Measurements from ENCODE around the gene MAP2K3. TPM values are rescaled to one million over a fixed set of nuclear protein-coding genes. Genes with fewer than 3 reads are reported as not detected.

MAP2K3 gene
- total RNA-seq, 2 experiments from 2014 or later, result 151 to 153 TPM

DNA sequence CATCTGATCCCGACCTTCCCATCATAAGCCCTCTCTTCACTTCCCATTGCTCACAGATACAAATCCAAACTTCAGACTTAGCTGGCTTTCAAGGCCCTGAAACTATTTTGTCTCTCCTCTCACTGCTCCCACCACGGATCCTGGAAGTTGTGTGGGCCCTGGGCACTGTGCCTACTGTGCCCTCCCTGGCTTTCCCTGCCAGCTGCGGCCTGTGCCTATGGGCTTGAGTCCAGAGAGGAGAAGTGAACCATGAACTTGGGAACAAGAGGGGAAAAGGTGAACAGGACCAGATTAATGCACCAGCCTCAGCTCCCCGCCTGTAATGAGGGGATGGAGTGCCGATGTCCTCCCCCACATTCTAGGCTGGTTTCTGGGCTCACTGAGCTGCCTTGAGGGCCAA lies 72.8 kb downstream of the MAP2K3 start:
- CTCF ChIA-PET, result no interaction called here
- DNase-seq (no peak), ATAC-seq (no peak)
- Mint-ChIP-seq H3K4me3 (no peak overlapping the region), H3K27me3 (no peaks in the 10 kb centered on the region), H3K36me3 (ENCODE audit: low read depth) (no peaks in the 10 kb centered on the region), H3K27ac (no peak overlapping the region), H3K4me1 (ENCODE audit: low read depth) (no peaks in the 10 kb centered on the region), H3K9me3 (no peaks in the 10 kb centered on the region)
- no peak for TF ChIP-seq CTCF (IDR thresholded peaks at IDR 0.05)
- intact Hi-C loops (cut with micrococcal nuclease), result no loop called here
- POLR2A ChIA-PET, result no interaction called here

DNA sequence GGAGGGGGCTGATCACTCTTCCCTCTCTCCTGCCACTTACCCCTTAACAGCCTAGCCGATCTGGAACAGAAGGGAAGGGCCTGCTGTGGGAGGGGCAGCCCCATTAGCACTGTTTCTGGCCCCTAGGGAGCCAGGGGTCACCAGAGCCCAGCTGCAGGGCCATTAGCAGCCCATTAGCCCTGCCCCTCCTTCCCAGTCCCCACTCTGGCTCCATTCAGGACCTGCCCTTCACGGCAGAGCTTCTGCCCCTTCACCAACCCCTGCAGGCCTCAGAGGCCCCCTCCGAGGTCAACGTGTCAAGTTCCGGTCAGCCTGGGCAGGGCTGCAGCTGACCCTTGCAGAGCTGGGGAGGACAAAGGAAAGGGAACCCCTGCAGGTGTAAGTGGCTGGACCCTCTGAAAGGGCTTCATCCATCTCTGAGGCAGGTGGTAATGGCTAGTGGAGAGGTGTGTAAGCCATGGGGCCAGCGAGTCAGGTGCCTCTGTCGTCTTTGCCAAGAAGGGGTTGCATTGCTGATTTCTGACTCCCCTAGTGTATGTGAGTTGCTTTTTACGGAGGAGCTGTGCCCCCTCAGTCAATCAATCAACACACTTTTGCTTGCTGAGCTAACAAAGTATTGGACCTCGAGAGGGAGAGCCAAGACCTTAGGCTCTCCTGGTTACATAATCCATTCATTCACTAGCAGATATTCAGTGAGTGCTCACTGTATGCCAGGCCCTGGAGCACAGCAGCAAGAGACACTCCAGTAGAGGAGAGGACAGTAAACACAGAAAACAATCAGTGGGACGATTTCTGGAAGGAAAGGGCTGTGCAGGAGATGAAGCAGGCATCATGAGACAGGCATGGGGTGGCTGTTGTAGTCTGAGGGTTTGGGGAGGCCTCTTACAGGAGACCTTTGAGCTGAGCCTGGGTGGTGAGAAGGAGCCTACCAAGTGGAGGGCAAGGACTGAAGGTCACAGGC lies 73.5 kb downstream of the MAP2K3 start:
- ATAC-seq, result no peak
- H3K27ac Mint-ChIP-seq, result no peak overlapping the region
- TF ChIP-seq CTCF (IDR thresholded peaks at IDR 0.05), result no peak

GRCh38 chr17:21358682-21359482 lies 74.4 kb downstream of the MAP2K3 start:
- no peak for DNase-seq
- Mint-ChIP-seq H3K9me3 (no peaks in the 10 kb centered on the region), H3K27me3 (no peaks in the 10 kb centered on the region), H3K36me3 (ENCODE audit: low read depth) (no peaks in the 10 kb centered on the region), H3K4me1 (ENCODE audit: low read depth) (no peaks in the 10 kb centered on the region), H3K4me3 (no peak overlapping the region), H3K27ac (no peak overlapping the region)
- ATAC-seq, result no peak
- intact Hi-C loops (cut with micrococcal nuclease), result no loop called here
- no peak for TF ChIP-seq CTCF (IDR thresholded peaks at IDR 0.05)
- ChIA-PET POLR2A (interaction anchor here (0.6 kb wide), 1 partner anchor 20 kb away, joined by 3 read pairs; no protein-coding TSS in a partner anchor), CTCF (no interaction called here)

More for the DNA sequence above, 73.5 kb downstream of the MAP2K3 start:
- Mint-ChIP-seq H3K27me3 (no peaks in the 10 kb centered on the region), H3K4me3 (no peak overlapping the region), H3K9me3 (no peaks in the 10 kb centered on the region), H3K36me3 (ENCODE audit: low read depth) (no peaks in the 10 kb centered on the region), H3K4me1 (ENCODE audit: low read depth) (no peaks in the 10 kb centered on the region)
- CTCF ChIA-PET, result no interaction called here
- POLR2A ChIA-PET, result interaction anchor here (0.6 kb wide), 1 partner anchor 21 kb away, joined by 3 read pairs; no protein-coding TSS in a partner anchor
- DNase-seq, result no peak
- intact Hi-C loops (cut with micrococcal nuclease), result no loop called here

DNA sequence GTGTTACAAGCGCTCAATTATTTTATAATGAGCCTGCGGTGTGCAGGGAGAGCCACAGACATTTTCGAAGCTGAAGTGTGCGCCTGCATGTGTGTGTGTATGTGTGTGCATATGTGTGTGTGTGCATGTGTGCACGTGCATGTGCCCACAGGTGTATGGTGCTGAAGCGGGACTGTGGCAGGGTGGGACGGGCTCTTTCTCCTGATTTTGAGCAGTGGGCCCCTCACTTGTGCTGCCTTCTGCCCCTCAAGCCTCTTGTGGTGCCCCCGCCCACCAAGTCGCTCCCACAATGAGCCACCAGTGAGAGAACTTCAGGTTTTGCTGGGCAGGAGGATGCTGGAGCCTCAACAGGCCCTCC lies 75.0 kb downstream of the MAP2K3 start:
- H3K4me3 Mint-ChIP-seq, result no peak overlapping the region
- no peak for TF ChIP-seq CTCF (IDR thresholded peaks at IDR 0.05)
- POLR2A ChIA-PET, result no interaction called here
- no peaks in the 10 kb centered on the region for H3K4me1 Mint-ChIP-seq (ENCODE audit: low read depth)
- no peaks in the 10 kb centered on the region for H3K36me3 Mint-ChIP-seq (ENCODE audit: low read depth)
- CTCF ChIA-PET, result no interaction called here
- no peaks in the 10 kb centered on the region for H3K27me3 Mint-ChIP-seq
- no peaks in the 10 kb centered on the region for H3K9me3 Mint-ChIP-seq
- H3K27ac Mint-ChIP-seq, result no peak overlapping the region
- no peak for DNase-seq
- ATAC-seq, result no peak
- intact Hi-C loops (cut with micrococcal nuclease), result no loop called here

DNA sequence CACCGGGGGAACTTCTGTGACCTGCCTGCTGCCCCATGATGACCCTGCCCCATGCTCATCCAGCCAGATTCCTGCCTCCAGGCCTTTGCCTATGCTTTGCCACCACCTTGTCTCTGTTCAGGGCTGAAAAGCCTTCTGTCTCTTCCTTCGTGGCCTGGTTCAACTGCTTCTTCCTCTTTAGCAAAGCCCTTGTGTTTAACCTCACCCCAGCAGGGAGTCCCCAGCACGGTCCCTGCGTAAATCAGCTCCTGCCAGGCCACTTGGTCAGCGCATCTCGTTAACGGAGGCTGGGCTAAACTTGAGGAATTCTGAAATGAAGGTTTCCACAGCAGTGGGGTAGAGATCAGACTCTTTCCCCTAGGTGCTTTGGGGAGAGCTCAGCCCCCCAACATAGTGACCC lies 75.5 kb downstream of the MAP2K3 start:
- H3K9me3 Mint-ChIP-seq, result no peaks in the 10 kb centered on the region
- CTCF ChIA-PET, result no interaction called here
- POLR2A ChIA-PET, result interaction anchor here (1.1 kb wide), 1 partner anchor 16 kb away, joined by 3 read pairs; the partner anchor contains the start of gene KCNJ12
- intact Hi-C loops (cut with micrococcal nuclease), result no loop called here
- no peaks in the 10 kb centered on the region for H3K4me1 Mint-ChIP-seq (ENCODE audit: low read depth)
- no peak overlapping the region for H3K4me3 Mint-ChIP-seq
- no peaks in the 10 kb centered on the region for H3K27me3 Mint-ChIP-seq
- TF ChIP-seq CTCF (IDR thresholded peaks at IDR 0.05), result no peak
- H3K36me3 Mint-ChIP-seq (ENCODE audit: low read depth), result no peaks in the 10 kb centered on the region
- no peak overlapping the region for H3K27ac Mint-ChIP-seq
- DNase-seq, result no peak
- no peak for ATAC-seq
